SHP77 (cell line): ENCODE data around the gene BRDT.
"Not testable (repeated sequence)": the region's sequence is repeated elsewhere in the genome, so short reads cannot be mapped to it uniquely, and the experiment has no call there.

Experiments used
- DNase-seq, 2 experiments: peaks; one replicate each; lab custom pipeline; 2025; lab: John Stamatoyannopoulos, UW

BRDT gene

DNA sequence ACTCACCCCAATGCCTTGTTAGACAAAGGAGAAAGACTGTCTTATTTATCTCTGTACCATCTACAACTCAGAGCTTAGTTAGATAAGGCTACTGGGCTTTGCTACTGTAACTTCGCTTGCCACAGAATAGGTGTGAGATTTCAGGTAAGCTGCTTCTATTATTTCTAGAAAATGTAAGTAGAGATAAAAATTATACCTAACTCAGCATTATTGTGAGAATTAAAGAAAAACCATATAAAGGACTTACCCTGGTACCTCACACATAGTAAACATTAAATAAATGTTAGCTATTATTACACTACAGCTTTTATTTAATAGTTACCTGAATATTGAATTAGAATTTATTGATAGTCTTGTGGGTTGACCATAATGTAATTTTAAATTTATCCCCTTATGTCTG, 44.1 kb downstream of the BRDT start:
- no peak for DNase-seq

DNA sequence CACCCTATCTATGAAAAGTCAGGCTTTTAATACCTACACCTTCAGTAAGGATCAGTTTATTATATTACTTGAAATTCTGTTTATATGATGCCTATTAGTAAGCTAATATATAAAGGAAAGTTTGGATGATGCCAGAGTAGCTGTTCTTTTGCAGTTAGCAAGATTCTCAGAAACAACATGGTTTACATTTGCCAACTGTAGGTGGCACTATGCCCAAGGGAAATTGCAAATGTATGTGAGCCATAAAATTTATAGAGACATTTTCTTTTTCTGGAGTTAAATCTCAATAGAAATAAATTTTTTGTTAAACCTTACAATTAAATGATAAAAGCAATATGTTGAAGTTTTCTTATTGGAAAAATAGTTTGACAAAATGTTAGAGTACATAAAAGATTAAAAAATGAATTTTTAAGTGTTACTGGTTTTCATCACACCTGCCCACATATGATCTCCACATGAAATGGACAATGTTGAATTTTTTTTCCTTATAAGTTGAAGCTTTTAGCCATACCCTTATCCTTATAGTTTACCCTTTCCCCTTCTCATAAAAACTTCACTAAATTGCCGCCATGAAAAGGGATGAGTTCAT, 48.5 kb downstream of the BRDT start:
- DNase-seq: peak; percentile 29 to 38

- no peak for DNase-seq
Observed at GRCh38 chr1:92004129-92004528, 54.9 kb downstream of the BRDT start.

DNA sequence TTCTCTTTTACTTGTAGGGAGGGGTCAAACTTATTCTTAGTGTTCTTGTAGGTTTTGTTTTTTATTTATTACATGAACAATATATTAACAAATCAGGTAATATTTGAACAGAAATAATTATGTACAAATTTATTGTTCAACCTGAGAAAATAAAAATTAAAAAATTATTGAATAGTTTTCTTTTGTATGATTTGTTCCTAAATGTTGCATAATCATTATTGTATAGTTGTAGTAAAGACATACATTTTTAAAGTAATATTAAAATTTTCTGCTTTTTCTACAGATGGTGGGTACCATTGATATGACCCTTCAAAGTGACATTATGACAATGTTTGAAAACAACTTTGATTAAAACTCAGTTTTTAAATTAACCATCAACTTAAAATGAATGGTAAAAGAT, 64.7 kb downstream of the BRDT start:
- DNase-seq: no peak

GRCh38 chr1:92016720-92017316, 67.6 kb downstream of the BRDT start:
- DNase-seq: no peak

DNA sequence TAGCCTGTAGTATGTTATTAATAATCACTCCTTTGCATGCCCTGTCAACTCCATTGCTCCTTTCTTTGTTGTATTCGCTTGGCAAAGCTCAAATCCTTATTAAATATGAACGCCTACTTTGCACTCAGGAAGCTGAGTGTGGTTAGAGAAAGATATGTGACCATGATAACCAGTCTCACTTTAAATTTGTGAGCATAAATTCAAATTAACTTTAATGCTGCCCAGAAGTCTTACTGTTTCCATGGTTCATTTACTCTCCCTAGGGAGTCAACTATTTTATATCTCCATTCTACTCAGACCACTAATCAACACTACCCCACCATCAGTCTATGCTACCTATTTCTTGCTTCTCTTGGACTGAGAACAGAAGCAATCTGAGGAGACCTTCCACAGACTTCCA, 68.5 kb downstream of the BRDT start:
- DNase-seq: no peak

DNA sequence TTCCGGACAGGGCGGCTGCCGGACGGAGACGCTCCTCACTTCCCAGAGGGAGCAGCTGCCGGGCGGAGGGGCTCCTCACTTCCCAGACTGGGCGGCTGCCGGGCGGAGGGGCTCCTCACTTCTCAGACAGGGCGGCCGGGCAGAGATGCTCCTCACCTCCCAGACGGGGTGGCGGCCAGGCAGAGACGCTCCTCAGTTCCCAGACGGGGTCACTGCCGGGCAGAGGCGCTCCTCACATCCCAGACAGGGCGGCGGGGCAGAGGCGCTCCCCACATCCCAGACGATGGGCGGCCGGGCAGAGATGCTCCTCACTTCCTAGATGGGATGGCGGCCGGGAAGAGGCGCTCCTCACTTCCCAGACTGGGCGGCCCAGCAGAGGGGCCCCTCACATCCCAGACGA, 76.8 kb downstream of the BRDT start:
- DNase-seq: not testable (repeated sequence)

- DNase-seq: no peak
Observed at GRCh38 chr1:92026806-92027205, 77.6 kb downstream of the BRDT start.

- DNase-seq: no peak
Observed at GRCh38 chr1:92029241-92029922, 80.2 kb downstream of the BRDT start.

- DNase-seq: peak in 1 of 2 experiments; percentile 22
Observed at GRCh38 chr1:92030656-92031107, 81.5 kb downstream of the BRDT start.

- DNase-seq: no peak
Observed at GRCh38 chr1:92031281-92032110, 82.3 kb downstream of the BRDT start.

DNA sequence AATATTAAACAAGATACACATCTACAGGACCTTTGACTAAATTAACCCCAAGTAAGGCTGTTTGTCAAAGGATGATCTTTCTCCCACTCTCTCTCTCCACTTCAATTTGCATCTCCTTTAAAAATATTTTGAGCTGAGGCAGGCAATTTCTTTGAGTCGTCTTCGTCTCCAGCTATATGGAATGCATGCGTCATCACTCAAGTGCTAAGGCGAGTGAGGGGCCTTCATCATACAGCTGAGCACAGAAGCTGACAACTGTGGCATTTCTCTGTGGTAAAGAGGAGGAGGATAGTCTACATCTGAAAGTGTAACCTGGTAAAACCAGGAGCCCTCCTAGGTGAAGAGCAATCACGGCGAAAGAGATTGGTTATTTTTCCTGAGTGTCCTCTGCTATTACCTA, 88.2 kb downstream of the BRDT start:
- no peak for DNase-seq

GRCh38 chr1:92038695-92039346, 89.6 kb downstream of the BRDT start:
- no peak for DNase-seq

- DNase-seq: no peak
Observed at GRCh38 chr1:92040971-92041370, 91.8 kb downstream of the BRDT start.

GRCh38 chr1:92043621-92044020, 94.4 kb downstream of the BRDT start:
- no peak for DNase-seq

- DNase-seq: no peak
Observed at GRCh38 chr1:92045766-92046495, 96.7 kb downstream of the BRDT start.

- no peak for DNase-seq
Observed at GRCh38 chr1:92051948-92052347, 102.7 kb downstream of the BRDT start.
